ENCODE data around the gene BNC2.

The BNC2 gene

GRCh38 chr9:16514131-16514530, 356.3 kb downstream of the BNC2 start:
- no peaks in the 10 kb centered on the region for H3K36me3 ChIP-seq (ENCODE audit: insufficient read depth, low read length)
- TF ChIP-seq CTCF (conservative IDR thresholded peaks at IDR 0.05; ENCODE audit: low read length) (no peak), EZH2phosphoT487 (IDR thresholded peaks at IDR 0.05; ENCODE audit: borderline replicate concordance) (no peak)
- peaks cover 34% of the 10 kb centered on the region for H3K4me1 ChIP-seq (ENCODE audit: insufficient read depth, low read length, poor library complexity, severe bottlenecking)
- no peaks in the 10 kb centered on the region for H3K79me2 ChIP-seq (ENCODE audit: insufficient read depth, low read length)
- no peak overlapping the region for H3K9ac ChIP-seq (ENCODE audit: low read depth, low read length, poor library complexity, severe bottlenecking)
- H3K4me3 ChIP-seq (ENCODE audit: low read length, poor library complexity, severe bottlenecking): no peak overlapping the region
- no peaks in the 10 kb centered on the region for H3K27me3 ChIP-seq (ENCODE audit: insufficient read depth, low read length, poor library complexity, severe bottlenecking)
- no peaks in the 10 kb centered on the region for H3F3A ChIP-seq (ENCODE audit: low read depth)
- H4K20me1 ChIP-seq (ENCODE audit: insufficient read depth, low read length, poor library complexity, severe bottlenecking): no peaks in the 10 kb centered on the region
- H2AFZ ChIP-seq (ENCODE audit: low read length): peak overlapping the region; percentile 49; the same call in 1 of the 2 replicates
- H3K9me3 ChIP-seq (ENCODE audit: insufficient read depth, low read depth, low read length): no peaks in the 10 kb centered on the region
- H3K4me2 ChIP-seq (ENCODE audit: low read depth, low read length, poor library complexity, severe bottlenecking): no peak overlapping the region
- H3K9me2 ChIP-seq (replicated peaks; ENCODE audit: low read depth, low read length): no peaks in the 10 kb centered on the region

- Histone ChIP-seq H3K9ac (ENCODE audit: low read depth, low read length, poor library complexity, severe bottlenecking) (no peak overlapping the region), H3K9me3 (ENCODE audit: insufficient read depth, low read depth, low read length) (no peaks in the 10 kb centered on the region), H3K4me3 (ENCODE audit: low read length, poor library complexity, severe bottlenecking) (no peak overlapping the region), H3K79me2 (ENCODE audit: insufficient read depth, low read length) (no peaks in the 10 kb centered on the region), H2AFZ (ENCODE audit: low read length) (no peak overlapping the region), H3F3A (ENCODE audit: low read depth) (no peaks in the 10 kb centered on the region), H3K27me3 (ENCODE audit: insufficient read depth, low read length, poor library complexity, severe bottlenecking) (no peaks in the 10 kb centered on the region), H3K4me1 (ENCODE audit: insufficient read depth, low read length, poor library complexity, severe bottlenecking) (peaks cover 33% of the 10 kb centered on the region), H3K4me2 (ENCODE audit: low read depth, low read length, poor library complexity, severe bottlenecking) (no peak overlapping the region), H4K20me1 (ENCODE audit: insufficient read depth, low read length, poor library complexity, severe bottlenecking) (no peaks in the 10 kb centered on the region), H3K36me3 (ENCODE audit: insufficient read depth, low read length) (no peaks in the 10 kb centered on the region), H3K9me2 (replicated peaks; ENCODE audit: low read depth, low read length) (no peaks in the 10 kb centered on the region)
- TF ChIP-seq EZH2phosphoT487 (IDR thresholded peaks at IDR 0.05; ENCODE audit: borderline replicate concordance): no peak
- no peak for TF ChIP-seq CTCF (conservative IDR thresholded peaks at IDR 0.05; ENCODE audit: low read length)
Measured at GRCh38 chr9:16512281-16512680, 358.2 kb downstream of the BNC2 start.

GRCh38 chr9:16510482-16510881, 360.0 kb downstream of the BNC2 start:
- H3K27me3 ChIP-seq (ENCODE audit: insufficient read depth, low read length, poor library complexity, severe bottlenecking): no peaks in the 10 kb centered on the region
- H3K9ac ChIP-seq (ENCODE audit: low read depth, low read length, poor library complexity, severe bottlenecking): no peak overlapping the region
- H3K9me3 ChIP-seq (ENCODE audit: insufficient read depth, low read depth, low read length): no peaks in the 10 kb centered on the region
- no peaks in the 10 kb centered on the region for H3F3A ChIP-seq (ENCODE audit: low read depth)
- peaks cover 18% of the 10 kb centered on the region for H3K4me1 ChIP-seq (ENCODE audit: insufficient read depth, low read length, poor library complexity, severe bottlenecking)
- H3K79me2 ChIP-seq (ENCODE audit: insufficient read depth, low read length): no peaks in the 10 kb centered on the region
- no peaks in the 10 kb centered on the region for H3K9me2 ChIP-seq (replicated peaks; ENCODE audit: low read depth, low read length)
- peak overlapping the region; percentile 56; the same call in 1 of the 2 replicates for H2AFZ ChIP-seq (ENCODE audit: low read length)
- H3K36me3 ChIP-seq (ENCODE audit: insufficient read depth, low read length): no peaks in the 10 kb centered on the region
- H3K4me3 ChIP-seq (ENCODE audit: low read length, poor library complexity, severe bottlenecking): no peak overlapping the region
- no peaks in the 10 kb centered on the region for H4K20me1 ChIP-seq (ENCODE audit: insufficient read depth, low read length, poor library complexity, severe bottlenecking)
- peak overlapping the region; percentile 33 for H3K4me2 ChIP-seq (ENCODE audit: low read depth, low read length, poor library complexity, severe bottlenecking)
- no peak for TF ChIP-seq CTCF (conservative IDR thresholded peaks at IDR 0.05; ENCODE audit: low read length)
- no peak for TF ChIP-seq EZH2phosphoT487 (IDR thresholded peaks at IDR 0.05; ENCODE audit: borderline replicate concordance)

Measured in Loucy (cell line).